HepG2 (cell line): ENCODE measurements around the gene UNC93A. TPM values are rescaled to one million over a fixed set of nuclear protein-coding genes. Genes with fewer than 3 reads are reported as not detected.
A peak's percentile ranks its signal among the peaks of the same experiment; 100 is the strongest.
"Not testable (repeated sequence)": the region's sequence is repeated elsewhere in the genome, so short reads cannot be mapped to it uniquely, and the experiment has no call there.

Experiments used
- ATAC-seq: fragments of 200-7000 bp; cut with Tn5 transposase; 3 replicates; pipeline ENCODE4 v1.9.1; 2020; ENCODE audit warnings: mild to moderate bottlenecking, moderate library complexity
- BruUV-seq: library from RNA; stranded (reverse); fragments of 400-500 nt; replicated peaks from 2 replicates; lab custom pipeline; 2021; lab: Mats Ljungman, UMichigan
- CTCF ChIA-PET: fragments of 300-600 bp; formaldehyde crosslinking; extraction: SDS; loops from one replicate; lab custom pipeline; 2021; ENCODE audit warnings: low total read pairs, inconsistent platforms, low intra/inter-chr PET ratio; lab: Yijun Ruan, JAX
- POLR2A ChIA-PET: fragments of 350-600 bp; sonication (Branson Sonifier 250); formaldehyde crosslinking; loops from one replicate; lab custom pipeline; 2020; ENCODE audit warnings: antibody characterized with exemption, inconsistent platforms; lab: Yijun Ruan, JAX
- DNase-seq: peaks from one replicate; pipeline ENCODE4 v3.0.0-alpha.2; 2015; ENCODE audit warnings: low spot score
- FAIRE-seq: peaks from 3 replicates; lab custom pipeline; 2011; peaks lifted over from hg19 to GRCh38; lab: Jason Lieb, UNC
- H2AFZ ChIP-seq: one replicate; pipeline ENCODE4 v1.6.1; 2011; ENCODE audit warnings: low read length, inconsistent platforms
- H3K27ac ChIP-seq: fragments of 300-600 bp; 3 replicates; pipeline ENCODE4 v1.8.0; 2011; ENCODE audit warnings: mixed run types, mild to moderate bottlenecking, mixed read lengths, low read length, inconsistent platforms; ENCODE audit not compliant: insufficient read depth; ENCODE audit errors: extremely low read length
- H3K27me3 ChIP-seq, 2 experiments: fragments of 200-600 bp in 1 of 2; 2 replicates in 1 of 2; 3 replicates in 1 of 2; pipeline versions ENCODE4 v1.6.0 to v1.8.0; 2011; ENCODE audit warnings: low read length in 2 of 2, mild to moderate bottlenecking in 2 of 2, moderate library complexity in 2 of 2, inconsistent platforms in 1 of 2; ENCODE audit not compliant: insufficient read depth in 2 of 2, control insufficient read depth in 1 of 2
- H3K36me3 ChIP-seq, 2 experiments: fragments of 200-600 bp in 1 of 2; replicated peaks in 1 of 2; 2 replicates in 1 of 2; 3 replicates in 1 of 2; pipeline versions ENCODE4 v1.5.1 to v1.8.0; 2011; ENCODE audit warnings: low read length in 2 of 2, inconsistent platforms in 1 of 2; ENCODE audit not compliant: insufficient read depth in 2 of 2, control insufficient read depth in 1 of 2
- H3K4me1 ChIP-seq: 2 replicates; pipeline ENCODE4 v1.5.1; 2012; ENCODE audit warnings: low read length, inconsistent platforms; ENCODE audit not compliant: insufficient read depth
- H3K4me2 ChIP-seq: 2 replicates; pipeline ENCODE4 v1.6.0; 2011; ENCODE audit warnings: low read depth, low read length, inconsistent platforms
- H3K4me3 ChIP-seq, 3 experiments: fragments of 200-600 bp in 1 of 3; sonication (generic), shearing (Covaris generic) in 1 of 3; replicated peaks in 1 of 3; 2 replicates each; pipeline ENCODE4 v1.5.1; 2011 to 2016; ENCODE audit warnings: low read length in 3 of 3, inconsistent platforms in 2 of 3, low read depth in 2 of 3, mild to moderate bottlenecking in 2 of 3, control low read depth in 1 of 3, mixed read lengths in 1 of 3; ENCODE audit not compliant: insufficient read depth in 1 of 3
- H3K79me2 ChIP-seq: one replicate; pipeline ENCODE4 v1.6.1; 2011; ENCODE audit warnings: low read length, inconsistent platforms; ENCODE audit not compliant: insufficient read depth
- H3K9ac ChIP-seq: 2 replicates; pipeline ENCODE4 v1.6.0; 2011; ENCODE audit warnings: mild to moderate bottlenecking, low read depth, low read length, inconsistent platforms; ENCODE audit not compliant: insufficient read depth
- H3K9me3 ChIP-seq: 2 replicates; pipeline ENCODE4 v1.5.1; 2012; ENCODE audit warnings: mild to moderate bottlenecking, low read length
- H4K20me1 ChIP-seq: 2 replicates; pipeline ENCODE4 v1.6.0; 2011; ENCODE audit warnings: inconsistent platforms, mild to moderate bottlenecking, low read length, moderate library complexity; ENCODE audit not compliant: insufficient read depth
- ATF1 ChIP-seq: IDR thresholded peaks from 2 replicates; pipeline ENCODE4 v1.6.1; 2016; ENCODE audit warnings: mild to moderate bottlenecking, control low read depth
- CEBPB ChIP-seq: IDR thresholded peaks from 2 replicates; pipeline ENCODE4 v1.6.1; 2011; ENCODE audit warnings: low read depth, low read length, improper control_type of control experiment, borderline replicate concordance
- ZNF383 ChIP-seq: sonication (generic); formaldehyde crosslinking; IDR thresholded peaks from 2 replicates; pipeline ENCODE4 v1.4.0; 2020; ENCODE audit warnings: missing genetic modification reagents, mild to moderate bottlenecking, borderline replicate concordance
- ZNF691 ChIP-seq: sonication (generic); formaldehyde crosslinking; IDR thresholded peaks from 2 replicates; pipeline ENCODE4 v1.4.0; 2020; ENCODE audit warnings: missing genetic modification reagents, low read depth, mild to moderate bottlenecking, borderline replicate concordance
- ZNF75D ChIP-seq: sonication (generic); formaldehyde crosslinking; IDR thresholded peaks from 2 replicates; pipeline ENCODE4 v1.8.1; 2023; ENCODE audit warnings: missing genetic modification reagents, mild to moderate bottlenecking, borderline replicate concordance
- WGBS: methylation state at CpG from one replicate; pipeline ENCODE4 v1.1.6; 2017; ENCODE audit warnings: low lambda C conversion rate; 5-methylcytosine and 5-hydroxymethylcytosine counted together
- in situ Hi-C: cut with HindIII; loops from 2 replicates; pipeline ENCODE4 v1.10.0; 2017; ENCODE audit warnings: low pct_unique_long_range_greater_than_20kb; ENCODE audit not compliant: extremely low pct_ligation_motif_present
- intact Hi-C: fragments of 100-400 bp; cut with micrococcal nuclease; formaldehyde crosslinking; loops from one replicate; pipeline ENCODE4 v1.10.0; 2022; ENCODE audit not compliant: unreplicated experiment
- polyA plus RNA-seq, 8 experiments: library from polyadenylated mRNA; depleted of rRNA in 3 of 8; stranded (reverse) in 7 of 8; unstranded in 1 of 8; fragments of >200 nt; fragmentation: Illumina TruSeq in 4 of 8; extraction: Trizol in 4 of 8; gene quantifications; 2 replicates each; pipeline versions ENCODE4 v1.2.1 to v1.2.3, GENCODE V29; 2011 to 2016; ENCODE audit warnings: low read depth in 4 of 8, missing spikeins in 1 of 8, mixed read lengths in 1 of 8; ENCODE audit not compliant: insufficient read depth in 1 of 8
- total RNA-seq, 5 experiments: library from RNA; depleted of rRNA; stranded (reverse); fragments of >200 nt; fragmentation: Illumina TruSeq; extraction: Trizol; gene quantifications; 2 replicates each; pipeline ENCODE4 v1.2.3, GENCODE V29; 2016; ENCODE audit warnings: low read depth in 1 of 5
- TF ChIP-seq, protein P1 (sequence below): sonication (generic); formaldehyde crosslinking; IDR thresholded peaks from 2 replicates; pipeline ENCODE4 v1.4.0; 2020; ENCODE audit warnings: mild to moderate bottlenecking, missing genetic modification reagents
- TF ChIP-seq, protein P2 (sequence below): sonication (generic); formaldehyde crosslinking; IDR thresholded peaks from 2 replicates; pipeline ENCODE4 v1.5.0; 2020; ENCODE audit warnings: mild to moderate bottlenecking, missing genetic modification reagents

The UNC93A gene
- total and polyA plus RNA-seq, 2 of the 13 experiments (the other 11 are each of a cell fraction or from before 2014, with no cell fraction given): 11.0 to 42.7 TPM

- BruUV-seq, intact Hi-C loops, H3K27me3 ChIP-seq, H3K4me2 ChIP-seq, CTCF ChIA-PET, H3K9ac ChIP-seq, H3K9me3 ChIP-seq, ATAC-seq, H2AFZ ChIP-seq, DNase-seq, H3K27ac ChIP-seq, H3K79me2 ChIP-seq: not testable (repeated sequence)
- FAIRE-seq: peak; percentile 79
- H3K4me1 ChIP-seq: peaks cover 64% of the 10 kb centered on the region
- 90% methylated on average over 13 of the region's 16 CpGs for WGBS
- TF ChIP-seq, protein P1, sequence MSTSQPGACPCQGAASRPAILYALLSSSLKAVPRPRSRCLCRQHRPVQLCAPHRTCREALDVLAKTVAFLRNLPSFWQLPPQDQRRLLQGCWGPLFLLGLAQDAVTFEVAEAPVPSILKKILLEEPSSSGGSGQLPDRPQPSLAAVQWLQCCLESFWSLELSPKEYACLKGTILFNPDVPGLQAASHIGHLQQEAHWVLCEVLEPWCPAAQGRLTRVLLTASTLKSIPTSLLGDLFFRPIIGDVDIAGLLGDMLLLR: 0 out of 2 replicates have a peak, but pooled peaks have one; percentile 35
- TF ChIP-seq, all 625 proteins: peak for 1; not testable (repeated sequence) for 624
- H3K36me3 ChIP-seq, H3K4me3 ChIP-seq, in situ Hi-C loops, H4K20me1 ChIP-seq: not testable (repeated sequence)
- POLR2A ChIA-PET: interaction anchor here (3.0 kb wide), 1 partner anchor 10 kb away, joined by 10 read pairs; no protein-coding TSS in a partner anchor
These were observed 12.8 kb upstream of the UNC93A start for GRCh38 chr6:167278173-167278940.

GRCh38 chr6:167279766-167280446 lies 11.2 kb upstream of the UNC93A start:
- WGBS: 96% methylated on average over 3 of the region's 3 CpGs
- DNase-seq (no peak), ATAC-seq (no peak), FAIRE-seq (peak; percentile 42)
- POLR2A ChIA-PET: interaction anchor here (0.6 to 3.0 kb wide), 2 partner anchors 11 kb away, joined by 4 to 10 read pairs; no protein-coding TSS in a partner anchor
- no peaks in the 10 kb centered on the region for H3K27me3 ChIP-seq
- no peak overlapping the region for H3K4me2 ChIP-seq
- H3K36me3 ChIP-seq: no peaks in the 10 kb centered on the region
- CTCF ChIA-PET: no interaction called here
- H2AFZ ChIP-seq: no peak overlapping the region
- H3K4me3 ChIP-seq: no peak overlapping the region
- peaks cover 62% of the 10 kb centered on the region for H3K4me1 ChIP-seq
- no peak overlapping the region for H3K27ac ChIP-seq
- no TSS peak for BruUV-seq
- in situ Hi-C loops (no loop called here), intact Hi-C loops (no loop called here)
- no peaks in the 10 kb centered on the region for H3K9me3 ChIP-seq
- H3K79me2 ChIP-seq: no peaks in the 10 kb centered on the region
- no peaks in the 10 kb centered on the region for H4K20me1 ChIP-seq
- no peak overlapping the region for H3K9ac ChIP-seq
- TF ChIP-seq ZNF691 (CRISPR knock-in tag) (no peak), ATF1 (no peak), ZNF383 (CRISPR knock-in tag) (no peak), CEBPB (peak; percentile 34; the same call in 1 of the 2 replicates), ZNF75D (CRISPR knock-in tag) (no peak)
- TF ChIP-seq, protein P2, sequence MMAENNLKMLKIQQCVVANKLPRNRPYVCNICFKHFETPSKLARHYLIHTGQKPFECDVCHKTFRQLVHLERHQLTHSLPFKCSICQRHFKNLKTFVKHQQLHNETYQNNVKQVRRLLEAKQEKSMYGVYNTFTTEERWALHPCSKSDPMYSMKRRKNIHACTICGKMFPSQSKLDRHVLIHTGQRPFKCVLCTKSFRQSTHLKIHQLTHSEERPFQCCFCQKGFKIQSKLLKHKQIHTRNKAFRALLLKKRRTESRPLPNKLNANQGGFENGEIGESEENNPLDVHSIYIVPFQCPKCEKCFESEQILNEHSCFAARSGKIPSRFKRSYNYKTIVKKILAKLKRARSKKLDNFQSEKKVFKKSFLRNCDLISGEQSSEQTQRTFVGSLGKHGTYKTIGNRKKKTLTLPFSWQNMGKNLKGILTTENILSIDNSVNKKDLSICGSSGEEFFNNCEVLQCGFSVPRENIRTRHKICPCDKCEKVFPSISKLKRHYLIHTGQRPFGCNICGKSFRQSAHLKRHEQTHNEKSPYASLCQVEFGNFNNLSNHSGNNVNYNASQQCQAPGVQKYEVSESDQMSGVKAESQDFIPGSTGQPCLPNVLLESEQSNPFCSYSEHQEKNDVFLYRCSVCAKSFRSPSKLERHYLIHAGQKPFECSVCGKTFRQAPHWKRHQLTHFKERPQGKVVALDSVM (CRISPR knock-in tag): no peak
